ENCODE results near the gene TRAPPC2L.
A peak's percentile ranks its signal among the peaks of the same experiment; 100 is the strongest.

TRAPPC2L gene

GRCh38 chr16:88905563-88905962 lies 48.6 kb downstream of the TRAPPC2L start:
- peaks cover 9% of the 10 kb centered on the region for H3K27me3 ChIP-seq (replicated peaks)
- no peak for TF ChIP-seq CTCF (IDR thresholded peaks at IDR 0.05; ENCODE audit: low read depth, low read length, missing control alignments)
- in situ Hi-C loops (cut with HindIII; ENCODE audit: low pct_ligation_motif_present, low sequenced_read_pairs) = no loop called here
- no peaks in the 10 kb centered on the region for H3K36me3 ChIP-seq (replicated peaks)
- no peak overlapping the region for H3K4me3 ChIP-seq (ENCODE audit: low read depth, low read length)
- no peak for DNase-seq
- H3K27ac ChIP-seq = no peak overlapping the region

- no peaks in the 10 kb centered on the region for H3K36me3 ChIP-seq (replicated peaks)
- DNase-seq = no peak
- TF ChIP-seq CTCF (IDR thresholded peaks at IDR 0.05; ENCODE audit: low read depth, low read length, missing control alignments) = no peak
- in situ Hi-C loops (cut with HindIII; ENCODE audit: low pct_ligation_motif_present, low sequenced_read_pairs) = no loop called here
- no peak overlapping the region for H3K27ac ChIP-seq
- H3K27me3 ChIP-seq (replicated peaks) = peaks cover 10% of the 10 kb centered on the region
- H3K4me3 ChIP-seq (ENCODE audit: low read depth, low read length) = no peak overlapping the region
Observed at GRCh38 chr16:88906020-88906419, 49.1 kb downstream of the TRAPPC2L start.

- TF ChIP-seq CTCF (IDR thresholded peaks at IDR 0.05; ENCODE audit: low read depth, low read length, missing control alignments) = no peak
- H3K27me3 ChIP-seq (replicated peaks) = peaks cover 13% of the 10 kb centered on the region
Observed at GRCh38 chr16:88906535-88907105, 49.7 kb downstream of the TRAPPC2L start.

GRCh38 chr16:88907768-88908167 lies 50.8 kb downstream of the TRAPPC2L start:
- peak; percentile 28 for DNase-seq
- peaks cover 13% of the 10 kb centered on the region for H3K27me3 ChIP-seq (replicated peaks)
- no peak for TF ChIP-seq CTCF (IDR thresholded peaks at IDR 0.05; ENCODE audit: low read depth, low read length, missing control alignments)

More at GRCh38 chr16:88906535-88907105, 49.7 kb downstream of the TRAPPC2L start:
- no peak for DNase-seq
- in situ Hi-C loops (cut with HindIII; ENCODE audit: low pct_ligation_motif_present, low sequenced_read_pairs) = no loop called here
- Histone ChIP-seq H3K27ac (no peak overlapping the region), H3K4me3 (ENCODE audit: low read depth, low read length) (no peak overlapping the region), H3K36me3 (replicated peaks) (no peaks in the 10 kb centered on the region)

GRCh38 chr16:88908307-88908706 lies 51.4 kb downstream of the TRAPPC2L start:
- Histone ChIP-seq H3K27ac (no peak overlapping the region), H3K4me3 (ENCODE audit: low read depth, low read length) (no peak overlapping the region), H3K36me3 (replicated peaks) (no peaks in the 10 kb centered on the region), H3K27me3 (replicated peaks) (peaks cover 12% of the 10 kb centered on the region)
- in situ Hi-C loops (cut with HindIII; ENCODE audit: low pct_ligation_motif_present, low sequenced_read_pairs) = no loop called here
- no peak for TF ChIP-seq CTCF (IDR thresholded peaks at IDR 0.05; ENCODE audit: low read depth, low read length, missing control alignments)
- DNase-seq = no peak

More at GRCh38 chr16:88907768-88908167, 50.8 kb downstream of the TRAPPC2L start:
- Histone ChIP-seq H3K36me3 (replicated peaks) (no peaks in the 10 kb centered on the region), H3K4me3 (ENCODE audit: low read depth, low read length) (no peak overlapping the region), H3K27ac (no peak overlapping the region)
- in situ Hi-C loops (cut with HindIII; ENCODE audit: low pct_ligation_motif_present, low sequenced_read_pairs) = no loop called here
